Measurements from ENCODE around the gene UCP2. TPM values are rescaled to one million over a fixed set of nuclear protein-coding genes. Genes with fewer than 3 reads are reported as not detected.

The UCP2 gene
- total and polyA plus RNA-seq, 10 of the 15 experiments (the other 5 are each of a cell fraction or from before 2014, with no cell fraction given): 32.9 to 248 (median 154) TPM

DNA sequence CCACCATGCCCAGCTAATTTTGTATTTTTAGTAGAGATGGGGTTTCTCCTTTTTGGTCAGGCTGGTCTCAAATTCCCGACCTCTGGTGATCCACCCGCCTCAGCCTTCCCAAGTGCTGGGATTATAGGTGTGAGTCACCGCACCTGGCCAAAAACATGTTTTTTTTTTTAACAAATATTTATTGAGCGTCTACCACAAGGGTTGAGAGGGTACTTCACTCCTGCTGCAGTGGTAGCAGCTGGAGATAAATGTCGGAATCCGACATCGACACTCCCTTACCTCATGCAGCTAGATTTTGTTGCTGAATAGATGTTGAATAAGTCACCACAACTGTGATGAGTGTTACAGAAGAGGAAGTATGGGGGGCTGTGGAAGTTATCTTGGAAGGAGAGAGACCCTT, 30.8 kb downstream of the UCP2 start:
- DNase-seq (ENCODE audit: low read depth, low spot score) (no peak), FAIRE-seq (no peak), ATAC-seq (no peak)
- Histone ChIP-seq H3K9me3 (replicated peaks; ENCODE audit: control insufficient read depth, insufficient read depth, low read length) (no peaks in the 10 kb centered on the region), H3K27me3 (replicated peaks in 1 of 2; ENCODE audit: control insufficient read depth in 2 of 2, insufficient read depth in 2 of 2, low read length in 1 of 2) (no peaks in the 10 kb centered on the region), H3K79me2 (ENCODE audit: control insufficient read depth, insufficient read depth, low read length) (no peaks in the 10 kb centered on the region), H3K4me1 (ENCODE audit: control insufficient read depth, insufficient read depth, low read length) (peaks cover 3% of the 10 kb centered on the region; the same call in 1 of the 2 replicates), H3K4me3 (no peak overlapping the region), H3K4me2 (ENCODE audit: control insufficient read depth, insufficient read depth) (no peak overlapping the region), H4K20me1 (ENCODE audit: control insufficient read depth, insufficient read depth) (no peaks in the 10 kb centered on the region), H3K27ac (ENCODE audit: control insufficient read depth, insufficient read depth) (no peak overlapping the region), H3K9ac (ENCODE audit: control insufficient read depth, insufficient read depth, low read length) (no peak overlapping the region), H3K36me3 (ENCODE audit: control insufficient read depth in 2 of 2, insufficient read depth in 2 of 2, low read length in 1 of 2) (no peaks in the 10 kb centered on the region), H2AFZ (ENCODE audit: control insufficient read depth, low read depth, low read length) (no peak overlapping the region)
- ChIA-PET POLR2A (interaction anchor here (0.9 kb wide), 1 partner anchor 28 kb away, joined by 3 read pairs; no protein-coding TSS in a partner anchor), SMC1A (ENCODE audit: uncharacterized antibody, unreplicated experiment) (no interaction called here), RAD21 (ENCODE audit: unreplicated experiment) (no interaction called here), CTCF (no interaction called here)
- no peak for TF ChIP-seq BCL3 (IDR thresholded peaks at IDR 0.05; ENCODE audit: borderline replicate concordance, insufficient read depth, low read depth, low read length, poor library complexity, severe bottlenecking)
- TF ChIP-seq HDAC2 (IDR thresholded peaks at IDR 0.05): no peak
- TF ChIP-seq ETV6 (conservative IDR thresholded peaks at IDR 0.05 in 1 of 2, IDR thresholded peaks at IDR 0.05 in 1 of 2; ENCODE audit: borderline replicate concordance in 1 of 2, low read depth in 1 of 2): no peak
- TF ChIP-seq BRCA1 (IDR thresholded peaks at IDR 0.05; ENCODE audit: low read depth, low read length): no peak
- TF ChIP-seq ZNF24 (IDR thresholded peaks at IDR 0.05): no peak
- no peak for TF ChIP-seq RUNX3 (IDR thresholded peaks at IDR 0.05; ENCODE audit: low read length)
- TF ChIP-seq, protein P1, sequence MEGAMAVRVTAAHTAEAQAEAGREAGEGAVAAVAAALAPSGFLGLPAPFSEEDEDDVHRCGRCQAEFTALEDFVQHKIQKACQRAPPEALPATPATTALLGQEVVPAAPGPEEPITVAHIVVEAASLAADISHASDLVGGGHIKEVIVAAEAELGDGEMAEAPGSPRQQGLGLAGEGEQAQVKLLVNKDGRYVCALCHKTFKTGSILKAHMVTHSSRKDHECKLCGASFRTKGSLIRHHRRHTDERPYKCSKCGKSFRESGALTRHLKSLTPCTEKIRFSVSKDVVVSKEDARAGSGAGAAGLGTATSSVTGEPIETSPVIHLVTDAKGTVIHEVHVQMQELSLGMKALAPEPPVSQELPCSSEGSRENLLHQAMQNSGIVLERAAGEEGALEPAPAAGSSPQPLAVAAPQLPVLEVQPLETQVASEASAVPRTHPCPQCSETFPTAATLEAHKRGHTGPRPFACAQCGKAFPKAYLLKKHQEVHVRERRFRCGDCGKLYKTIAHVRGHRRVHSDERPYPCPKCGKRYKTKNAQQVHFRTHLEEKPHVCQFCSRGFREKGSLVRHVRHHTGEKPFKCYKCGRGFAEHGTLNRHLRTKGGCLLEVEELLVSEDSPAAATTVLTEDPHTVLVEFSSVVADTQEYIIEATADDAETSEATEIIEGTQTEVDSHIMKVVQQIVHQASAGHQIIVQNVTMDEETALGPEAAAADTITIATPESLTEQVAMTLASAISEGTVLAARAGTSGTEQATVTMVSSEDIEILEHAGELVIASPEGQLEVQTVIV (IDR thresholded peaks at IDR 0.05; ENCODE audit: borderline replicate concordance, partially characterized antibody): no peak
- no peak for TF ChIP-seq STAT1 (conservative IDR thresholded peaks at IDR 0.05)
- TF ChIP-seq IRF5 (IDR thresholded peaks at IDR 0.05; ENCODE audit: borderline replicate concordance): no peak
- TF ChIP-seq NBN (IDR thresholded peaks at IDR 0.05): no peak
- TF ChIP-seq, protein P2, sequence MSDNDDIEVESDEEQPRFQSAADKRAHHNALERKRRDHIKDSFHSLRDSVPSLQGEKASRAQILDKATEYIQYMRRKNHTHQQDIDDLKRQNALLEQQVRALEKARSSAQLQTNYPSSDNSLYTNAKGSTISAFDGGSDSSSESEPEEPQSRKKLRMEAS (IDR thresholded peaks at IDR 0.05; ENCODE audit: low read depth, low read length): no peak
- TF ChIP-seq DPF2 (IDR thresholded peaks at IDR 0.05): no peak
- TF ChIP-seq SMAD1 (IDR thresholded peaks at IDR 0.05; ENCODE audit: low read depth, partially characterized antibody): no peak
- no peak for TF ChIP-seq EED (IDR thresholded peaks at IDR 0.05; ENCODE audit: low read depth)
- TF ChIP-seq RB1 (IDR thresholded peaks at IDR 0.05; ENCODE audit: borderline replicate concordance): no peak
- no peak for TF ChIP-seq GABPA (IDR thresholded peaks at IDR 0.05; ENCODE audit: low read depth)
- no peak for TF ChIP-seq EGR1 (IDR thresholded peaks at IDR 0.05; ENCODE audit: borderline replicate concordance in 1 of 2, low read depth in 2 of 2, low read length in 2 of 2)
- no TSS peak for BruUV-seq (replicated peaks)
- intact Hi-C loops (cut with micrococcal nuclease; ENCODE audit: unreplicated experiment) (no loop called here), in situ Hi-C loops (cut with MboI) (no loop called here)
- 61% methylated on average over 7 of the region's 7 CpGs for WGBS (ENCODE audit: insufficient coverage, insufficient replicate concordance, low lambda C conversion rate, missing lambda C conversion rate)

Data from GM12878 (cell line).